ENCODE measurements around the gene EPHA4. TPM values are rescaled to one million over a fixed set of nuclear protein-coding genes. Genes with fewer than 3 reads are reported as not detected.

Gene EPHA4
- total RNA-seq, 1 donor from 2014 or later, result 31.9 TPM

- DNase-seq, result no peak
- Histone ChIP-seq H3K36me3 (no peaks in the 10 kb centered on the region), H3K4me1 (no peaks in the 10 kb centered on the region), H3K27me3 (no peaks in the 10 kb centered on the region), H3K4me3 (no peak overlapping the region), H3K9me3 (no peaks in the 10 kb centered on the region), H3K27ac (no peak overlapping the region)
- no peak for TF ChIP-seq CTCF (IDR thresholded peaks at IDR 0.05)
- intact Hi-C loops (cut with DNase I), result no loop called here
- ATAC-seq, result no peak
Observed at GRCh38 chr2:221477714-221478484, 94.2 kb downstream of the EPHA4 start.

- no peaks in the 10 kb centered on the region for H3K4me1 ChIP-seq
- no peaks in the 10 kb centered on the region for H3K36me3 ChIP-seq
- intact Hi-C loops (cut with DNase I), result no loop called here
- no peak overlapping the region for H3K4me3 ChIP-seq
- H3K27ac ChIP-seq, result no peak overlapping the region
- no peak for DNase-seq
- no peak for ATAC-seq
- H3K27me3 ChIP-seq, result no peaks in the 10 kb centered on the region
- no peaks in the 10 kb centered on the region for H3K9me3 ChIP-seq
- TF ChIP-seq CTCF (IDR thresholded peaks at IDR 0.05), result no peak
Observed at GRCh38 chr2:221476195-221476594, 95.9 kb downstream of the EPHA4 start.

- Histone ChIP-seq H3K4me1 (no peaks in the 10 kb centered on the region), H3K9me3 (no peaks in the 10 kb centered on the region), H3K36me3 (no peaks in the 10 kb centered on the region), H3K4me3 (no peak overlapping the region), H3K27me3 (no peaks in the 10 kb centered on the region), H3K27ac (no peak overlapping the region)
- ATAC-seq (no peak), DNase-seq (no peak)
- TF ChIP-seq CTCF (IDR thresholded peaks at IDR 0.05), result no peak
- intact Hi-C loops (cut with DNase I), result no loop called here
Observed at GRCh38 chr2:221473451-221473850, 98.7 kb downstream of the EPHA4 start.

GRCh38 chr2:221468317-221468716 lies 103.8 kb downstream of the EPHA4 start:
- no peak for TF ChIP-seq CTCF (IDR thresholded peaks at IDR 0.05)
- no peaks in the 10 kb centered on the region for H3K27me3 ChIP-seq
- no peaks in the 10 kb centered on the region for H3K36me3 ChIP-seq
- no peak overlapping the region for H3K27ac ChIP-seq
- intact Hi-C loops (cut with DNase I), result no loop called here
- H3K4me3 ChIP-seq, result no peak overlapping the region
- no peak for DNase-seq
- H3K4me1 ChIP-seq, result no peaks in the 10 kb centered on the region
- ATAC-seq, result no peak
- no peaks in the 10 kb centered on the region for H3K9me3 ChIP-seq

GRCh38 chr2:221467610-221468009 lies 104.5 kb downstream of the EPHA4 start:
- intact Hi-C loops (cut with DNase I), result no loop called here
- TF ChIP-seq CTCF (IDR thresholded peaks at IDR 0.05), result no peak
- Histone ChIP-seq H3K9me3 (no peaks in the 10 kb centered on the region), H3K27me3 (no peaks in the 10 kb centered on the region), H3K4me3 (no peak overlapping the region), H3K4me1 (no peaks in the 10 kb centered on the region), H3K27ac (no peak overlapping the region), H3K36me3 (no peaks in the 10 kb centered on the region)
- no peak for DNase-seq
- ATAC-seq, result no peak

All from upper lobe of right lung (tissue), 1 donor.